GM23338 (cell line): Measurements from ENCODE around the gene NDUFV1. TPM values are rescaled to one million over a fixed set of nuclear protein-coding genes. Genes with fewer than 3 reads are reported as not detected.

Source experiments
- ATAC-seq: fragments of 200-7000 bp; cut with Tn5 transposase; 3 replicates; pipeline ENCODE4 v1.9.1; 2020
- DNase-seq: peaks from one replicate; pipeline ENCODE4 v3.0.0-alpha.2; 2015; ENCODE audit warnings: low spot score
- H2AFZ ChIP-seq: fragments of 200-600 bp; sonication (generic); 2 replicates; pipeline ENCODE4 v1.8.0; 2016; ENCODE audit warnings: antibody characterized with exemption, mild to moderate bottlenecking, moderate library complexity
- H3F3A ChIP-seq: fragments of 200-600 bp; sonication (generic); replicated peaks from 2 replicates; pipeline ENCODE4 v1.8.0; 2017; ENCODE audit warnings: antibody characterized with exemption, mixed run types, low read depth
- H3K27ac ChIP-seq: fragments of 200-600 bp; sonication (generic); 2 replicates; pipeline ENCODE4 v1.6.1; 2016; ENCODE audit warnings: low read depth
- H3K27me3 ChIP-seq: fragments of 200-600 bp; sonication (generic); 2 replicates; pipeline ENCODE4 v1.8.0; 2016; ENCODE audit warnings: mild to moderate bottlenecking, mixed run types, moderate library complexity; ENCODE audit not compliant: insufficient read depth
- H3K36me3 ChIP-seq: fragments of 200-600 bp; sonication (generic); 2 replicates; pipeline ENCODE4 v1.8.0; 2016; ENCODE audit warnings: mild to moderate bottlenecking; ENCODE audit not compliant: insufficient read depth
- H3K4me1 ChIP-seq: fragments of 200-600 bp; sonication (generic); 2 replicates; pipeline ENCODE4 v1.8.0; 2016; ENCODE audit warnings: mild to moderate bottlenecking, moderate library complexity; ENCODE audit not compliant: insufficient read depth
- H3K4me2 ChIP-seq: fragments of 200-600 bp; sonication (generic); 2 replicates; pipeline ENCODE4 v1.7.1; 2017; ENCODE audit warnings: mixed run types
- H3K4me3 ChIP-seq: fragments of 200-600 bp; sonication (generic); 2 replicates; pipeline ENCODE4 v1.6.1; 2016; ENCODE audit warnings: mixed run types
- H3K79me2 ChIP-seq: fragments of 200-600 bp; sonication (generic); replicated peaks from 2 replicates; pipeline ENCODE4 v1.8.0; 2017; ENCODE audit warnings: mild to moderate bottlenecking; ENCODE audit not compliant: insufficient read depth
- H3K9me2 ChIP-seq: fragments of 200-600 bp; sonication (generic); 2 replicates; pipeline ENCODE4 v1.8.0; 2017; ENCODE audit not compliant: insufficient read depth
- H4K20me1 ChIP-seq: fragments of 200-600 bp; sonication (generic); replicated peaks from 2 replicates; pipeline ENCODE4 v1.8.0; 2017; ENCODE audit warnings: mild to moderate bottlenecking; ENCODE audit not compliant: insufficient read depth
- H3K27ac Mint-ChIP-seq: 2 replicates; pipeline ENCODE4 v1.8.0; 2020; ENCODE audit warnings: inconsistent platforms, mild to moderate bottlenecking, moderate library complexity, mixed read lengths
- H3K27me3 Mint-ChIP-seq: 3 replicates; pipeline ENCODE4 v1.8.0; 2022; ENCODE audit warnings: low read depth, mild to moderate bottlenecking, moderate library complexity, mixed read lengths, inconsistent platforms; ENCODE audit not compliant: insufficient read depth, poor library complexity
- H3K36me3 Mint-ChIP-seq: 3 replicates; pipeline ENCODE4 v1.8.0; 2021; ENCODE audit warnings: low read depth, mild to moderate bottlenecking, inconsistent platforms, moderate library complexity, mixed read lengths
- H3K4me1 Mint-ChIP-seq: 3 replicates; pipeline ENCODE4 v1.8.0; 2020; ENCODE audit warnings: mild to moderate bottlenecking, inconsistent platforms, mixed read lengths
- H3K4me3 Mint-ChIP-seq: 3 replicates; pipeline ENCODE4 v1.8.0; 2021; ENCODE audit warnings: moderate library complexity, mild to moderate bottlenecking, inconsistent platforms, mixed read lengths
- H3K9me3 Mint-ChIP-seq: 3 replicates; pipeline ENCODE4 v1.8.0; 2020; ENCODE audit warnings: moderate library complexity, mild to moderate bottlenecking, inconsistent platforms, mixed read lengths
- CREB1 ChIP-seq: fragments of 250-450 bp; sonication (Bioruptor Pico); IDR thresholded peaks from 2 replicates; pipeline ENCODE4 v1.5.0; 2020; ENCODE audit warnings: low read depth, mild to moderate bottlenecking, moderate library complexity
- EZH2 ChIP-seq: fragments of 200-600 bp; sonication (generic); IDR thresholded peaks from one replicate; pipeline ENCODE4 v1.8.0; 2017; ENCODE audit warnings: antibody characterized with exemption, mild to moderate bottlenecking, low read depth; ENCODE audit not compliant: unreplicated experiment
- NANOG ChIP-seq: IDR thresholded peaks from 2 replicates; pipeline ENCODE4 v1.6.1; 2016; ENCODE audit warnings: antibody characterized with exemption, borderline replicate concordance
- polyA plus RNA-seq: library from polyadenylated mRNA; unstranded; fragments of >200 nt; fragmentation: Nextera tagmentation; extraction: Ambion mirVana; gene quantifications from 2 replicates; pipeline ENCODE4 v1.2.1, GENCODE V29; 2016
- total RNA-seq: library from RNA; depleted of rRNA; stranded (reverse); fragments of >200 nt; shearing (Covaris generic); gene quantifications from 2 replicates; pipeline ENCODE4 v1.2.3, GENCODE V29; 2014
- TF ChIP-seq, protein P1 (sequence below): fragments of 250-450 bp; sonication (Bioruptor Pico); IDR thresholded peaks from 2 replicates; pipeline ENCODE4 v1.5.0; 2020; ENCODE audit warnings: mild to moderate bottlenecking, moderate library complexity
- TF ChIP-seq, protein P2 (sequence below), 2 experiments: fragments of 200-600 bp in 1 of 2; sonication (generic) in 1 of 2; conservative IDR thresholded peaks; 2 replicates each; pipeline versions ENCODE4 v1.5.1 to v1.6.1; 2016 to 2017; ENCODE audit warnings: antibody characterized with exemption in 2 of 2, low read depth in 2 of 2, mild to moderate bottlenecking in 2 of 2, moderate library complexity in 1 of 2

NDUFV1 gene
- total and polyA plus RNA-seq, 2 experiments from 2014 or later = 104 to 241 TPM

DNA sequence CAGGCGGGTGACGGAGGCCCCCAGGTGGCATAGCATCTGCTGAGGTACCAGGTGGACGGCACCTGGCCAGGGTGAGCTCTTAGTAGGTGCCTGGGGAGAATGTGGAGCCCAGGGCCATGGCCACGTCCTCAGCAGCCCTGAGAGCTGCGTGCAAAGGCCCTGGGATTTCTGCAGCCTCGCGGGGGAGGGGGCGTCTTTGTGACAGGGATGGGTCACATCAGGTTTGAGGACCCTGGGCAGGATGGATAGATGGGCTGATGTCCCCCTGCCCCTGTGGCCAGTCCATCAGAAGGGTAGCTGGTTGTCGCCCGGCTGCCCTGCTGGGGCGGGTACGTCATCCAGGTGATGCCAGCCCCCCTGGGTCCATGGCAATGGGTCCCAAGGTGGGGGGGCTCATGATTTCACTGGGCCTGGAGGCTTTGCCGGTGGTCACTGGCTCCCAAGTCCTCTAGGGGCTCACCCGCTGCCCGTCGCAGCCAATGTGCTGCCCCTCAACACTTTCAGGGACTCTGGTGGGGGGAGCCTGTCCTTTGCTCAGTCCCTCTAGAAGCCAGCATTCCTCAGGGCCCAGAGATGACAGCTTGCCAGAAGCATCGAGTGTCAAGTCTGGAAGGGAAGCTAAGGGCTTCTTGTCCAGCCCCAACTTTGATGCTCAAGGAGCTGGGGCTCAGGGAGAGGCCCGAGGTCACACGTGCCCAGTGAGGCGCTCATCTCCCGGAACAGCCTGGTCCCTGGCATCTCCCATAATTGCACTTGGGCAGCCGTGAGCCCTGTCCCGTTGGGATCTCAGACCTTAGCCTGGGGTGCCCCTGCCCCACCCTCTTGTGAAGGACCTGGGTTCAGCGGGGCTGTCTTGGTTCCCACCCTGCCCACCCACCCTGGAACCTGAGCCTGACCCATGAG, 32.0 kb downstream of the NDUFV1 start (continued):
- TF ChIP-seq, protein P1, sequence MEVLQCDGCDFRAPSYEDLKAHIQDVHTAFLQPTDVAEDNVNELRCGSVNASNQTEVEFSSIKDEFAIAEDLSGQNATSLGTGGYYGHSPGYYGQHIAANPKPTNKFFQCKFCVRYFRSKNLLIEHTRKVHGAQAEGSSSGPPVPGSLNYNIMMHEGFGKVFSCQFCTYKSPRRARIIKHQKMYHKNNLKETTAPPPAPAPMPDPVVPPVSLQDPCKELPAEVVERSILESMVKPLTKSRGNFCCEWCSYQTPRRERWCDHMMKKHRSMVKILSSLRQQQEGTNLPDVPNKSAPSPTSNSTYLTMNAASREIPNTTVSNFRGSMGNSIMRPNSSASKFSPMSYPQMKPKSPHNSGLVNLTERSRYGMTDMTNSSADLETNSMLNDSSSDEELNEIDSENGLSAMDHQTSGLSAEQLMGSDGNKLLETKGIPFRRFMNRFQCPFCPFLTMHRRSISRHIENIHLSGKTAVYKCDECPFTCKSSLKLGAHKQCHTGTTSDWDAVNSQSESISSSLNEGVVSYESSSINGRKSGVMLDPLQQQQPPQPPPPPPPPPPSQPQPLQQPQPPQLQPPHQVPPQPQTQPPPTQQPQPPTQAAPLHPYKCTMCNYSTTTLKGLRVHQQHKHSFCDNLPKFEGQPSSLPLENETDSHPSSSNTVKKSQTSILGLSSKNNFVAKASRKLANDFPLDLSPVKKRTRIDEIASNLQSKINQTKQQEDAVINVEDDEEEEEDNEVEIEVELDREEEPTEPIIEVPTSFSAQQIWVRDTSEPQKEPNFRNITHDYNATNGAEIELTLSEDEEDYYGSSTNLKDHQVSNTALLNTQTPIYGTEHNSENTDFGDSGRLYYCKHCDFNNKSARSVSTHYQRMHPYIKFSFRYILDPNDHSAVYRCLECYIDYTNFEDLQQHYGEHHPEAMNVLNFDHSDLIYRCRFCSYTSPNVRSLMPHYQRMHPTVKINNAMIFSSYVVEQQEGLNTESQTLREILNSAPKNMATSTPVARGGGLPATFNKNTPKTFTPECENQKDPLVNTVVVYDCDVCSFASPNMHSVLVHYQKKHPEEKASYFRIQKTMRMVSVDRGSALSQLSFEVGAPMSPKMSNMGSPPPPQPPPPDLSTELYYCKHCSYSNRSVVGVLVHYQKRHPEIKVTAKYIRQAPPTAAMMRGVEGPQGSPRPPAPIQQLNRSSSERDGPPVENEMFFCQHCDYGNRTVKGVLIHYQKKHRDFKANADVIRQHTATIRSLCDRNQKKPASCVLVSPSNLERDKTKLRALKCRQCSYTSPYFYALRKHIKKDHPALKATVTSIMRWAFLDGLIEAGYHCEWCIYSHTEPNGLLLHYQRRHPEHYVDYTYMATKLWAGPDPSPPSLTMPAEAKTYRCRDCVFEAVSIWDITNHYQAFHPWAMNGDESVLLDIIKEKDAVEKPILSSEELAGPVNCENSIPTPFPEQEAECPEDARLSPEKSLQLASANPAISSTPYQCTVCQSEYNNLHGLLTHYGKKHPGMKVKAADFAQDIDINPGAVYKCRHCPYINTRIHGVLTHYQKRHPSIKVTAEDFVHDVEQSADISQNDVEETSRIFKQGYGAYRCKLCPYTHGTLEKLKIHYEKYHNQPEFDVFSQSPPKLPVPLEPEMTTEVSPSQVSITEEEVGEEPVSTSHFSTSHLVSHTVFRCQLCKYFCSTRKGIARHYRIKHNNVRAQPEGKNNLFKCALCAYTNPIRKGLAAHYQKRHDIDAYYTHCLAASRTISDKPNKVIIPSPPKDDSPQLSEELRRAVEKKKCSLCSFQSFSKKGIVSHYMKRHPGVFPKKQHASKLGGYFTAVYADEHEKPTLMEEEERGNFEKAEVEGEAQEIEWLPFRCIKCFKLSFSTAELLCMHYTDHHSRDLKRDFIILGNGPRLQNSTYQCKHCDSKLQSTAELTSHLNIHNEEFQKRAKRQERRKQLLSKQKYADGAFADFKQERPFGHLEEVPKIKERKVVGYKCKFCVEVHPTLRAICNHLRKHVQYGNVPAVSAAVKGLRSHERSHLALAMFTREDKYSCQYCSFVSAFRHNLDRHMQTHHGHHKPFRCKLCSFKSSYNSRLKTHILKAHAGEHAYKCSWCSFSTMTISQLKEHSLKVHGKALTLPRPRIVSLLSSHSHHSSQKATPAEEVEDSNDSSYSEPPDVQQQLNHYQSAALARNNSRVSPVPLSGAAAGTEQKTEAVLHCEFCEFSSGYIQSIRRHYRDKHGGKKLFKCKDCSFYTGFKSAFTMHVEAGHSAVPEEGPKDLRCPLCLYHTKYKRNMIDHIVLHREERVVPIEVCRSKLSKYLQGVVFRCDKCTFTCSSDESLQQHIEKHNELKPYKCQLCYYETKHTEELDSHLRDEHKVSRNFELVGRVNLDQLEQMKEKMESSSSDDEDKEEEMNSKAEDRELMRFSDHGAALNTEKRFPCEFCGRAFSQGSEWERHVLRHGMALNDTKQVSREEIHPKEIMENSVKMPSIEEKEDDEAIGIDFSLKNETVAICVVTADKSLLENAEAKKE (CRISPR knock-in tag) = no peak
- TF ChIP-seq NANOG = no peak

DNA sequence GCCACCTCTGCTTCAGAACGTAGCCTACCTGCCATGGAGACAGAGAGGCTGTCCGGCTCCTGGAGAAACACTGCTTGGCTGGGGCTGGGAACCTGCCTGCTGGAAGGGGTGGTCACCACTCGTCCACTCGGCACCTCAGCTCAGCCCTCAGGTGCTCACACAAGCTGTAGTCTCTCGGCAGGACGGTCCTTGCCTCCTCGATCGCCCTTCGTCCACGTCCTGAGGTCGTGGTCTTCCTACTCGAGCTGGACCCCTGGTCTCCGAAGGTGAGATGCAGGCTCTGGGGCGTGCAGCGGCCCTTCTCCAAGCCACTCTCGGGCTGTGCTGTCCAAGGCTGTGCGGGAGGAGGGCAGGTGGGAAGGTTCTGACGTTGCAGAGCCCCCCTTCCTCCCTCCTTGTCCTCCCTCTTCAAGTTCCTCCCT, 32.7 kb downstream of the NDUFV1 start, which contains the start of gene TBX10:
Gene TBX10 (minus strand): TSS at position 326 of the 422 bp plus-strand sequence. CDS start 291 bp downstream, at position 35.
- Histone ChIP-seq H2AFZ (peak within 1 kb of the TSS; percentile 87), H3K4me1 (no peaks in the 10 kb centered on the region), H3K36me3 (no peaks in the 10 kb centered on the region), H3K4me3 (no peak within 1 kb of the TSS), H3K79me2 (no peaks in the 10 kb centered on the region), H3K27ac (no peak within 1 kb of the TSS), H3K9me2 (no peaks in the 10 kb centered on the region), H3K27me3 (peaks cover 8% of the 10 kb centered on the region), H3F3A (no peaks in the 10 kb centered on the region), H3K4me2 (no peak within 1 kb of the TSS), H4K20me1 (no peaks in the 10 kb centered on the region)
- no peaks in the 10 kb centered on the region; the same call in 2 of the 3 replicates for H3K9me3 Mint-ChIP-seq
- peaks cover 7% of the 10 kb centered on the region; the same call in 1 of the 3 replicates for H3K4me1 Mint-ChIP-seq
- H3K36me3 Mint-ChIP-seq = no peaks in the 10 kb centered on the region; the same call in 2 of the 3 replicates
- no peak within 1 kb of the TSS for H3K4me3 Mint-ChIP-seq
- no peak for DNase-seq
- ATAC-seq = no peak
- peaks cover 16% of the 10 kb centered on the region for H3K27me3 Mint-ChIP-seq
- no peak within 1 kb of the TSS for H3K27ac Mint-ChIP-seq
- no peak for TF ChIP-seq CREB1
- TF ChIP-seq, protein P1 (CRISPR knock-in tag) = no peak
- TF ChIP-seq NANOG = no peak
- TF ChIP-seq EZH2 = no peak
- TF ChIP-seq, protein P2, sequence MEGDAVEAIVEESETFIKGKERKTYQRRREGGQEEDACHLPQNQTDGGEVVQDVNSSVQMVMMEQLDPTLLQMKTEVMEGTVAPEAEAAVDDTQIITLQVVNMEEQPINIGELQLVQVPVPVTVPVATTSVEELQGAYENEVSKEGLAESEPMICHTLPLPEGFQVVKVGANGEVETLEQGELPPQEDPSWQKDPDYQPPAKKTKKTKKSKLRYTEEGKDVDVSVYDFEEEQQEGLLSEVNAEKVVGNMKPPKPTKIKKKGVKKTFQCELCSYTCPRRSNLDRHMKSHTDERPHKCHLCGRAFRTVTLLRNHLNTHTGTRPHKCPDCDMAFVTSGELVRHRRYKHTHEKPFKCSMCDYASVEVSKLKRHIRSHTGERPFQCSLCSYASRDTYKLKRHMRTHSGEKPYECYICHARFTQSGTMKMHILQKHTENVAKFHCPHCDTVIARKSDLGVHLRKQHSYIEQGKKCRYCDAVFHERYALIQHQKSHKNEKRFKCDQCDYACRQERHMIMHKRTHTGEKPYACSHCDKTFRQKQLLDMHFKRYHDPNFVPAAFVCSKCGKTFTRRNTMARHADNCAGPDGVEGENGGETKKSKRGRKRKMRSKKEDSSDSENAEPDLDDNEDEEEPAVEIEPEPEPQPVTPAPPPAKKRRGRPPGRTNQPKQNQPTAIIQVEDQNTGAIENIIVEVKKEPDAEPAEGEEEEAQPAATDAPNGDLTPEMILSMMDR (conservative IDR thresholded peaks at IDR 0.05; ENCODE audit: low read depth in 2 of 2) = no peak
